GM18502 (cell line): Measurements from ENCODE around the gene KLHL30.

ENCODE experiments used
- ATAC-seq: cut with Tn5 transposase; IDR thresholded peaks from one replicate; pipeline ENCODE4 v1.9.1; 2021; ENCODE audit warnings: mild to moderate bottlenecking; ENCODE audit not compliant: unreplicated experiment, poor library complexity

Gene KLHL30

DNA sequence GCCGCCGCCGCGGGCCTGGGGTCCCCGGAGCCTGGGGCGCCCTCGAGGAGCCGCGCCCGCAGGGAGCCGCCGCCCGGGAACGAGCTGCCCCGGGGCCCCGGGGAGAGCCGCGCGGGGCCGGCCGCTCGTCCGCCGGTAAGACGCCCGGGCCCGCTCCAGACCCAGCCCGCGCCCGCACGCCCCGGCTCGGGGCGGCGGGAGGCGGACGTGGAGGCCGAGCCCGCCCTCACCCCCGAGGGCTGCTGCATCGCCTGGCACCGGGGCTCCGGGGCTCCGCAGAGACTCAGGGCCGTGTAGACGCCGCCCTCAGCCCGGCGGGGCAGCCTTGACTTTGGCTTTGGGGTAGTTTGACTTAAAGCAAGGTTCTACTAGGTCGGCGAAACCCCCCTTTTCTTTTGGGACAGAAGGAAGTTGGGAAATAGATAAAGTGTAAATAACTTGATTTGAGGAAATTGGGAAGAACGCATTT is 20.6 kb downstream of the KLHL30 start:
- ATAC-seq: no peak

- ATAC-seq: no peak
Observed at GRCh38 chr2:238159661-238160205, 21.3 kb downstream of the KLHL30 start.

DNA sequence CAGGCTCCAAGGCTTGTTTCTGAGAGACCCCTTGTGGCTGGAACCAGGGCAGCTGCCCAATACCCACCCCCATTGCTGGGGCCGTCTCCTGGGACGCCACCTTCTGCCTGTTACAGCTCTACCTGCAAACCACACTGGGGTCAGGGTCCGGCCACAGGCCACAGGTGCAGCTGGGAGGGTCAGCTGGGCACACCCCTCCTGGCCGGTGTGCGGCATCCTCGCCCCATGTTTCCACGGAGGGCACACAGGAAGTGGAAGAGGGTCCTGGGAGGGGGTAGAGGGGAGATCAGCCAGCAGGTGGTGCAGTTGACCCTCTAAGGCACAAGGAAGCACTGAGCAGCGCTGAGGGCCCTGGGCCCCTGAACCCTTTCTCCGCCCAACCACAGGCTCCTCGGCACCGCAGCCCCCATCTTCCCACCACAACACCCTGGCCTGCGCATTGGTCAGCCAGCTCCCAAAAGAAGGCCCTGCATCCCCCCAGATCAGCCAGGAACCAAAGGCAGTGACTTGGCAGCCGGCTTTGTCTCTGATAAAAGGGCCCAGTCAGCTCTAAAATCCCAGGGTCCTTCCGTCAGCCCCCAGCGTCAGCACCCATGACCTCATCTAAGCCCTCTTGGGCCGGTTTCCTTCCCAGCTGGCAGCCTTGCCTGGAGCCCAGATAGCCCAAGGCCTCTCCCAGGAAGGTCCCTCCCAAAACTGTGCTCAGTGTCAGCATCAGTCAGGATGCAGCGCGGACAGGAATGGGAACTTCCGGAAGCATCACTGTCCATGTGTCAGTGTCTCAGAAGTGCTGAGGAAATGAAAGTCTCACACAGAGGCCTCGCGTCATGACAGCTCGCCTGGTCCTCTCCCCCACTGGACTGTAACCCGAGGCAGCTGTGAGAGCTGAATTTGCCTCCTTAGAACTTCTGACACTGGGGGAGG is 22.0 kb downstream of the KLHL30 start:
- no peak for ATAC-seq

GRCh38 chr2:238161291-238162051 is 23.0 kb downstream of the KLHL30 start:
- no peak for ATAC-seq

DNA sequence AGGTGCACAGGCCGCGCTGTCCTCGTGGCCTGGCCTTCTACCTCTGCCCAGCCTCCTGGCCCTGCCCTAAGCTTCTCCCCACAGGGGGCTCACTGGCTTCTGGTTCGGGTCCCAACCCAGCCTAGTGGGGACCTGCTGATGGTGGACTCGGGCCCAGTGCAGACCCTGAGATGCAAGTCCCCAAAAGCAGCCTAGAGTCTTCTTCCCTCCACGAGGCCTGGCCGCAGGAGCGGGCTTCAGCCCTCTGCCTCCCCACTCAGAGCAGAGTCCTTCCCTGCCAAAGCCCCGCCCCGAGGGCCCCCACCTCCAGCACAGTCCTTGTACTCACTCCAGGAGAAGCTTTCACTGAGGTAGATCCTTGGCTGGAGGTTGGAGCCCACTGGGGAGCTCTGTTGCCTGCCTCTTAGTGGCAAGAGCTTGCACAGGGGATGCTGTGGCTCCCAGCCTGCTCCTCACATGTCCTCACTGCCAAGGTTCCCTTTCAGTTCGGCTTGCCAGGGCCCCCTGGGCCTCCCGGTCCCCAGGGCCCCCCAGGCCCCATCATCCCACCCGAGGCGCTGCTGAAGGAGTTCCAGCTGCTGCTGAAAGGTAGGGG is 23.9 kb downstream of the KLHL30 start:
- ATAC-seq: no peak

GRCh38 chr2:238162846-238163441 is 24.5 kb downstream of the KLHL30 start:
- ATAC-seq: no peak

DNA sequence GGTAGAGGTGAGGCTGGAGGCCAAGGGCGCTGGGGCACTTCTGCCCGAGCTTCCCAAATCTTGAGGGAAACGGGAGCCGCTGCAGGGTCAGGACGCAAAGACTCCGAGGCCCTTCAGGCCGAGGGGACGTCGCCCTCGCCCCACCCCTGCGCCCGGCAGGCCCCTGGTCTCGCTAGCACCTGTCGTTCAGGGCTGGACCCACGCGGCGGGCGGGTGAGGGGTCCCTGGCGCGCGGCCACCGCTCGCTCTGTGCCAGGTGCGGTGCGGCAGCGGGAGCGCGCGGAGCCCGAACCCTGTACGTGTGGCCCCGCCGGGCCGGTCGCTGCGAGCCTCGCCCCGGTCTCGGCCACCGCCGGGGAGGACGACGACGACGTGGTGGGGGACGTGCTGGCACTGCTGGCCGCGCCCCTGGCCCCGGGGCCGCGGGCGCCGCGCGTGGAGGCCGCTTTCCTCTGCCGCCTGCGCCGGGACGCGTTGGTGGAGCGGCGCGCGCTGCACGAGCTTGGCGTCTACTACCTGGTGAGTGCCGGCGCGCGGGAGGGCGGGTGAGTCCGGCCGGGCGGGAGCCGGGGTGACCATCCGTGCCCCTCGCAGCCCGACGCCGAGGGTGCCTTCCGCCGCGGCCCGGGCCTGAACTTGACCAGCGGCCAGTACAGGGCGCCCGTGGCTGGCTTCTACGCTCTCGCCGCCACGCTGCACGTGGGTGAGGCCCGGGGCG is 25.2 kb downstream of the KLHL30 start:
- no peak for ATAC-seq

DNA sequence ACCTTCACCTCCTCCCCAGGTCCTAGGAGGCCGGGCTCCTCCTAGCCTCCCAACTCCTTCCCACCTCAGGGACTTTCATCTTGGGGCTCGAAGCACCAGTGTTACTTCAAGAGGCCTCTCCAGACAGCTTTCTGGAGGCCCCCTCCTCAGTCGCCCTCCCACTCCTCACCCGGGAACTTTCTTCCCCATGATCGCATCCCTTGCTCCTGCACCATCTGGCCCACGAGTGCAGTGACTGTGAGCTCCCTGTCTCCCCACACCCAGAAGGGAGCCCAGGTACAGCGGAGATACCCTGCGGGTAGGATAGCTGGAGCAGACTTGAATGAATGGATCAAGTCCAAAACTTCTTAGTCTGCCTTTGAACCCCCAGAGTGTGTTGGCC is 26.4 kb downstream of the KLHL30 start:
- no peak for ATAC-seq

- no peak for ATAC-seq
Observed at GRCh38 chr2:238165288-238165921, 26.9 kb downstream of the KLHL30 start.

DNA sequence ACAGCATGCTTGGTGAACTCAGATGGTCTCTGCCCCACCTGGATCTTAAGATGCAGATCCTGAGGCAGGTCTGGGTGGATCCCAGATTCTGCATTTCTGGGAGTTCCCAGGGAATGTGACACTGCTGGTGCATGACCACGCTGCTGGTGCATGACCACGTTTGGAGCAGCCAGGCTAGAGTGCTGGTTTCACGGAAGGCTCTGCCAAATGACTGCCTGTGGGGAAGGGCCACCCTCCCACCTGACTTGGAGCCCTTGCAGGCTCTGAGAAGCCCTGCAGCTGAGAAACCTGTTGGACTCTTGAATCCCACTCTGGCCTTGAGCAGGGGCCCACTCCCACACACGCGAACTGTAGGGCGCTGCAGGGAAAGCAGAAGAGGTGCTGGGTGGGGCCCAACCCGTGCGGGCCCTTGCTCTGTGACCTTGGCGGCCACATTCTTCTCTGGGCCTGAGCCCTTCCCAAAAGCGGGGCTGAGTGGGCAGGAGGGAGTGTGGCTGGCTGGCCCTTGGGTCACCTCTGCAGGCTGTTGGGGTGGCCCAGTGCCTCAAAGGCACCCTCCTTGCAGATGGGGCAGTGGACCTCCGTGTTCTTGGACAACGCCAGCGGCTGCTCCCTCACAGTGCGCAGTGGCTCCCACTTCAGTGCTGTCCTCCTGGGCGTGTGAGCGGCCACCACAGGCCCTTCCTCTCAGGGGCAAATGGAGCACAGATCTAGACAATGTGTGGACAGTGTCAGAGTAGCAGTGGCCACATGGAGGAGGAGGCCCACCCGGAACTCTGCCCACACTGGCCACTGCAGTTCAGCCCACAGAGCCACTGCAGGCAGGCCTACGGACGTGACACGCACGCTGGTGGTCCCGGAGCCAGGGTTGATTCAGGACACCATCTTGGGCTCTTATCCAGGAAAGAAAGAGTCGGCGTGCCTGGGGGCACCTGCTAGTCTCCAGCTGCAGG is 28.2 kb downstream of the KLHL30 start:
- ATAC-seq: no peak

- ATAC-seq: no peak
Observed at GRCh38 chr2:238167344-238167715, 28.9 kb downstream of the KLHL30 start.

DNA sequence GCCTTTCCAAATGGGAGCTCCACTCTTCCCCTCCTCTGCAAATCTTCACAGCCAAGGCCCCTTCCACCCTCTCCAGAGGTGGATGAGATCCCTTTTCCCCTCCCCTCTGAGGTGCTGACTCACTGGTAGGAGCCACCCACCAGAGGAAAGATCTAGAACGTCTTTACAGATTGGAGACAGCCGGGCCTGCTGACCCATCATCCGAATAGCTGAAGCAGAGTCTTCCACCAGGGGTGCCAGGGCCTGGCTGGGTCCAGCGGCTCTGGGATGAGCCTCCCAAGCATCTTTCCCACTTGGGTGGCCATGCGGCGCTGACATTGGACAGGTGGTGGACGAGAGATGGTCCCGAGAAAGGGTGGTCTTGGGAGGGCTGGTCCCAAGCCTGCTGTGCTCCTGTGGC is 29.3 kb downstream of the KLHL30 start:
- no peak for ATAC-seq

GRCh38 chr2:238168196-238169047 is 30.0 kb downstream of the KLHL30 start:
- ATAC-seq: no peak

GRCh38 chr2:238169048-238169707 is 30.7 kb downstream of the KLHL30 start:
- no peak for ATAC-seq

DNA sequence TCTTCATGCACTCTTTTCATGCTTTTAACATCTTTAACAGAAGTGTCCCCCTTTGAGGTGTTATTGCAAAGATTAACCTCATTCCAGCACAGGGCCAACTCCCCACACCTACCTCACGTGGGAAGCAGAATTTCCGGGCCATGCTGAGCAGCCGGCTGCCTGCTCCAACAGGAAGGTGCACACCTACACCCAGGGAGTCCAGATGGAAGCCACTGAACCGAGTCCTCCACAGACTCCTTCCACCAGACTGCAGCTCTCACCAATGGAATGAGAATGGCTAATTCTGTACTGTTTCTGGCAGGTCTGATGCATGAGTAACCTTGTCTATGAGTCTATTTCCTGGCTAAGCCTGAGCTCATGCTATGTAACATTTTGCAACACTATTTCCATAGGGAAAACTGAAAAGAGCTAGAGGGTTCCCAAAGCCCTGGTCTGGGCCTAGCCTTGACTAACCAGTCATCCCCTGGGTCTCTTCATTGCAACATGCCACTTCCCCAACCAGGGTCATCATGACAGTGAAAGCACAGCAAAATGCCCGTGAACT is 31.3 kb downstream of the KLHL30 start:
- no peak for ATAC-seq

- no peak for ATAC-seq
Observed at GRCh38 chr2:238170386-238171071, 32.1 kb downstream of the KLHL30 start.
